ENCODE results near the gene DENND2C. TPM values are rescaled to one million over a fixed set of nuclear protein-coding genes. Genes with fewer than 3 reads are reported as not detected.
"Not testable (repeated sequence)": the region's sequence is repeated elsewhere in the genome, so short reads cannot be mapped to it uniquely, and the experiment has no call there.

Gene DENND2C
- total and polyA plus RNA-seq, 2 of the 13 experiments (the other 11 are each of a cell fraction or from before 2014, with no cell fraction given) = 0.08 to 0.33 TPM

- WGBS (ENCODE audit: low lambda C conversion rate) = 87% methylated on average over 3 of the region's 3 CpGs
- FAIRE-seq; H3K27me3 ChIP-seq (ENCODE audit: control insufficient read depth in 1 of 2, insufficient read depth in 2 of 2, low read length in 2 of 2); CTCF ChIA-PET (ENCODE audit: low intra/inter-chr PET ratio, low total read pairs); DNase-seq (ENCODE audit: low spot score); POLR2A ChIA-PET; BruUV-seq (replicated peaks); H3K9me3 ChIP-seq (ENCODE audit: low read length); ATAC-seq; intact Hi-C loops (cut with micrococcal nuclease; ENCODE audit: unreplicated experiment); in situ Hi-C loops (cut with HindIII; ENCODE audit: extremely low pct_ligation_motif_present, low pct_unique_long_range_greater_than_20kb); H3K79me2 ChIP-seq (ENCODE audit: insufficient read depth, low read length); H3K27ac ChIP-seq (ENCODE audit: extremely low read length, insufficient read depth, low read length); H2AFZ ChIP-seq (ENCODE audit: low read length); H3K4me1 ChIP-seq (ENCODE audit: insufficient read depth, low read length); H4K20me1 ChIP-seq (ENCODE audit: insufficient read depth, low read length); H3K4me2 ChIP-seq (ENCODE audit: low read depth, low read length); H3K9ac ChIP-seq (ENCODE audit: insufficient read depth, low read depth, low read length); H3K4me3 ChIP-seq (replicated peaks in 1 of 3; ENCODE audit: insufficient read depth in 1 of 3, low read depth in 2 of 3, low read length in 3 of 3): not testable (repeated sequence)
- H3K36me3 ChIP-seq (replicated peaks in 1 of 2; ENCODE audit: control insufficient read depth in 1 of 2, insufficient read depth in 2 of 2, low read length in 2 of 2) = peaks cover 0 to 11% of the 10 kb centered on the region in 2 experiments; a peak in 2 of 5 replicates
Observed at GRCh38 chr1:114562978-114563510, 106.8 kb downstream of the DENND2C start.

DNA sequence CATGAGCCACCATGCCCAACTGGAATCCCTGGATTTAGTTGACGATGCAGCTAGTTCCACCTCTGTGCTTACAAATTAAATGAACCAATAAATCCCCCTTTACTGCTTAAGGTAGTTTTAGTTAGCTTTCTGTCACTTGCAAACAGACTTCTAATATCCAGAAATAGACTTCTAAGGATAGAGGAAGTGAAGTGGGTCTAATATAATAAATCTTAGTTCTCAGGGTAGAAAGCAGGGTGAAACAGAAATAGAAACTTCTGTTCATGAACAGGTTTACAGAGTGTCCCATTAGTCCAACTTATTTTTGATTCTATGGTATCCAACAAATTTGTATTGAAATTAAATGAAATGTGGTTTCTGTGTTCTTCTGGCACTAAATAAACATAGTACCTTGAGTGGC is 108.5 kb downstream of the DENND2C start:
- WGBS (ENCODE audit: low lambda C conversion rate) = 89% methylated on average over 1 of the region's 1 CpG
- POLR2A ChIA-PET = no interaction called here
- TF ChIP-seq ZFP90 (CRISPR knock-in tag; IDR thresholded peaks at IDR 0.05; ENCODE audit: borderline replicate concordance) (no peak), ZXDC (CRISPR knock-in tag; IDR thresholded peaks at IDR 0.05) (no peak), TERF1 (CRISPR knock-in tag; IDR thresholded peaks at IDR 0.05) (no peak), MYNN (CRISPR knock-in tag; IDR thresholded peaks at IDR 0.05; ENCODE audit: low read depth) (no peak), ETV5 (CRISPR knock-in tag; IDR thresholded peaks at IDR 0.05; ENCODE audit: borderline replicate concordance) (no peak), ZNF800 (CRISPR knock-in tag; IDR thresholded peaks at IDR 0.05) (no peak), REPIN1 (CRISPR knock-in tag; IDR thresholded peaks at IDR 0.05; ENCODE audit: borderline replicate concordance, low read depth) (no peak)

More for the DNA sequence above, 108.5 kb downstream of the DENND2C start:
- H4K20me1 ChIP-seq (ENCODE audit: insufficient read depth, low read length) = no peaks in the 10 kb centered on the region
- H3K4me3 ChIP-seq (replicated peaks in 1 of 3; ENCODE audit: insufficient read depth in 1 of 3, low read depth in 2 of 3, low read length in 3 of 3) = no peak overlapping the region
- H3K9ac ChIP-seq (ENCODE audit: insufficient read depth, low read depth, low read length) = no peak overlapping the region
- no TSS peak for BruUV-seq (replicated peaks)
- no peak for ATAC-seq
- in situ Hi-C loops (cut with HindIII; ENCODE audit: extremely low pct_ligation_motif_present, low pct_unique_long_range_greater_than_20kb) (no loop called here), intact Hi-C loops (cut with micrococcal nuclease; ENCODE audit: unreplicated experiment) (no loop called here)
- DNase-seq (ENCODE audit: low spot score) = no peak
- no peak overlapping the region for H2AFZ ChIP-seq (ENCODE audit: low read length)
- H3K36me3 ChIP-seq (replicated peaks in 1 of 2; ENCODE audit: control insufficient read depth in 1 of 2, insufficient read depth in 2 of 2, low read length in 2 of 2) = no peaks in the 10 kb centered on the region; a peak in 1 of 5 replicates
- no peaks in the 10 kb centered on the region for H3K27me3 ChIP-seq (ENCODE audit: control insufficient read depth in 1 of 2, insufficient read depth in 2 of 2, low read length in 2 of 2)
- H3K27ac ChIP-seq (ENCODE audit: extremely low read length, insufficient read depth, low read length) = no peak overlapping the region
- H3K4me2 ChIP-seq (ENCODE audit: low read depth, low read length) = no peak overlapping the region
- no peak for FAIRE-seq
- CTCF ChIA-PET (ENCODE audit: low intra/inter-chr PET ratio, low total read pairs) = no interaction called here
- no peaks in the 10 kb centered on the region for H3K4me1 ChIP-seq (ENCODE audit: insufficient read depth, low read length)
- no peaks in the 10 kb centered on the region for H3K9me3 ChIP-seq (ENCODE audit: low read length)
- H3K79me2 ChIP-seq (ENCODE audit: insufficient read depth, low read length) = no peaks in the 10 kb centered on the region
